ENCODE measurements around the gene FUT6.
A peak's percentile ranks its signal among the peaks of the same experiment; 100 is the strongest.
"Not testable (repeated sequence)": the region's sequence is repeated elsewhere in the genome, so short reads cannot be mapped to it uniquely, and the experiment has no call there.

FUT6 gene, protein sequence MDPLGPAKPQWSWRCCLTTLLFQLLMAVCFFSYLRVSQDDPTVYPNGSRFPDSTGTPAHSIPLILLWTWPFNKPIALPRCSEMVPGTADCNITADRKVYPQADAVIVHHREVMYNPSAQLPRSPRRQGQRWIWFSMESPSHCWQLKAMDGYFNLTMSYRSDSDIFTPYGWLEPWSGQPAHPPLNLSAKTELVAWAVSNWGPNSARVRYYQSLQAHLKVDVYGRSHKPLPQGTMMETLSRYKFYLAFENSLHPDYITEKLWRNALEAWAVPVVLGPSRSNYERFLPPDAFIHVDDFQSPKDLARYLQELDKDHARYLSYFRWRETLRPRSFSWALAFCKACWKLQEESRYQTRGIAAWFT

GRCh38 chr19:5839065-5840017, at the start of gene FUT6:
TSS of gene FUT6 (minus strand) at chr19:5839702. CDS start at chr19:5832567, 7,135 bp downstream.
- DNase-seq, result no peak

DNA sequence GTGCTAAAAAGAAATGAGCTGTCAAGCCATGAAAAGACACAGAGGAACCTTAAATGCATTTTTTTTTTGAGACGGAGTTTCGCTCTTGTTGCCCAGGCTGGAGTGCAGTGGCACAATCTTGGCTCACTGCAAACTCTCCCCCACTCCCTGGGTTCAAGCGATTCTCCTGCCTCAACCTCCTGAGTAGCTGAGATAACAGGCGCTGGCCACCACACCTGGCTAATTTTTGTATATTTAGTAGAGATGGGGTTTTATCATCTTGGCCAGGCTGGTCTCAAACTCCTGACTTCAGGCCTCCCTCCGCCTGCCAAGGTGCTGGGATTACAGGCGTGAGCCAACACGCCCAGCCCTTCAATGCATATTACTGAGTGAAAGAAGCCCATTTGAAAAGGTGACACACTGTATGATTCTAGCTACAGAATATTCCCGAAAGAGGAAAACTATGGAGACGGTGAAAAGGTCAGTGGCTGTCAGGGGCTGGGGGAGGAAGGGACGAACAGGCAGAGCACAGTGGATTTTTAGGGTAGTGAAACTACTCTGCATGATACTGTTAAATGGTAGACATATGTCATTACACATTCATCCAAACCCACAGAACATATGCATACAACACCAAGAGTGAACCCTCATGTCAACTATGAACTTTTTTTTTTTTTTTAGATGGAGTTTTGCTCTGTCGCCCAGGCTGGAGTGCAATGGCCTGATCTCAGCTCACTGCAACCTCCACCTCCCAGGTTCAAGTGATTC, 44.7 kb upstream of the FUT6 start:
- not testable (repeated sequence) for DNase-seq

DNA sequence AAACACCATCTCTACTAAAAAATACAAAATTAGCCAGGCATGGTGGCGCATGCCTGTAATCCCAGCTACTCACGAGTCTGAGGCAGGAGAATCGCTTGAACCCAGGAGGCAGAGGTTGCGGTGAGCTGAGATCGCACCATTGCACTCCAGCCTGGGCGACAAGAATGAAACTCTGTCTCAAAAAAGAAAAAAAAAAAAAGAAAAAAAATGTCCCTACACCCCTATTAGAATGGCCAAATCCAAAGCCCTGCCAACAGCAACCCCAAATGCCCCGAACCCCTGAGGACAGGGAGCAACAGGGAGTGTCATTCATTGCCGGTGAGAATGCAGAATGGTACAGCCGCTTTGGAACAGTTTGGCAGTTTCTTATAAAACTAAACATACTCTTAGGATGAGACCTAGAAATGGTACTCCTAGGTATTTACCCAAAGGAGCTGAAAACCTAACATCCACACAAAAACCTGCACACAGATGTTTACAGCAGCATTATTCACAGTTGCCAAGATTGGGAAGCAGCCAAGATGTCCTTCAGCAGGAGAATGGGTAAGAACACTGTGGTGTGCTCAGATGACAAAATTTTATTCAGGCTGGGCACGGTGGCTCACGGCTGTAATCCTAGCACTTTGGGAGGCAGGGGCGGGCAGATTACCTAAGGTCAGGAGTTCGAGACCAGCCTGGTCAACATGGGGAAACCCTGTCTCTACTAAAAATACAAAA, 43.8 kb upstream of the FUT6 start:
- not testable (repeated sequence) for DNase-seq

DNA sequence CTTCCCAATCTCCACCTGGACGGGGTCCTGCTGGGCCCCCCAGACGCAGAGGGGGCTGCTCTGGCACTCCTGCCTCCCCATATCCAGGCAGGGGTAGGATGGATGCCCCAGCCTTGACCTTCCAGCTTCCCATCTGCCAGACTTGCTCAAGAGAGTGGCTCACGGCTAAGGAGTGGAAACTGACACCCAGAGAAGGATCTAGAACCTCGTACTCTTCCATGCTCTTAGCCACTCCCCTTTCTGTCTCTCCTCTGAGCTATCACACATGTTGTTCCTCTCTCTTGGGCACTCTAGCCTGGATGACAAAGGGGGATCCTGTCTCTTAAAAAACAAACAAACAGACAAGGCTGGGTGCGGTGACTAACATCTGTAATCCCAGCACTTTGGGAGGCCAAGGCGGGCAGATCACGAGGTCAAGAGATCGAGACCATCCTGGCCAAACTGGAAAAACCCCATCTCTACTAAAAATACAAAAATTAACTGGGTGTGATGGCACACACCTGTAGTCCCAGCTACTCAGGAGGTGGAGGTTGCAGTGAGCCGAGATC, 43.0 kb upstream of the FUT6 start:
- no peak for DNase-seq

- DNase-seq, result peak; percentile 29
Measured at GRCh38 chr19:5881543-5882299, 42.2 kb upstream of the FUT6 start.

- DNase-seq, result no peak
Measured at GRCh38 chr19:5880604-5881078, 41.1 kb upstream of the FUT6 start.

- no peak for DNase-seq
Measured at GRCh38 chr19:5880196-5880595, 40.7 kb upstream of the FUT6 start.

GRCh38 chr19:5877882-5878281, 38.4 kb upstream of the FUT6 start:
- no peak for DNase-seq

GRCh38 chr19:5877427-5877826, 37.9 kb upstream of the FUT6 start:
- DNase-seq, result no peak

GRCh38 chr19:5874496-5874895, 35.0 kb upstream of the FUT6 start:
- DNase-seq, result not testable (repeated sequence)

DNA sequence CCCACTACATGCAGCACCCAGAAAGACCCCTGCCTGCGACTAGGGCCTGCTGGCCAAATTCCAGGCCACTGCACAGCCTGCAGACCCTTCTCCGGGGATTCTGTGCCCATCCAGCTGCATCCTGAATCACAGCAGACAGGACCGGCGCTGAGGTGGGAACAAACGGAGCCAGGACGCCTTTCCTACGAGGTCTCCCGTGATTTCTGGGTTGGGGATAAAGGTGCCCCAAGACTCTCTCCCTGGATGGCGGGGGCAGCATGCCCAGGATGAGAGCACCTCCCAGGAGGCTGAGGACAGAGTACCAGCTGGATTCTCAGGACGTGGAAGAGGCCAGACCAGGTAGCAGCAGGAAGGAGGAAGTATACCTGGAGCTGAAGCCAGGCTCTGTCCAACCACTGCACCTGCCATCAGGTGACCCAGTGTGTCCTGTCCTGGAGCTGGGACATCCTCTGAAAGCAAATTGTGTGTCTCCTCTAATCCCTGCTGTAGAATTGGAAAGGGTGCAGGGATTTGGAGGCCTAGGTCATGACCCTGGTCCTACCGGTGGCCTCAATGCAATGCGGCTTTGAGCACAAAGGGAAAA, 34.2 kb upstream of the FUT6 start:
- no peak for DNase-seq

DNA sequence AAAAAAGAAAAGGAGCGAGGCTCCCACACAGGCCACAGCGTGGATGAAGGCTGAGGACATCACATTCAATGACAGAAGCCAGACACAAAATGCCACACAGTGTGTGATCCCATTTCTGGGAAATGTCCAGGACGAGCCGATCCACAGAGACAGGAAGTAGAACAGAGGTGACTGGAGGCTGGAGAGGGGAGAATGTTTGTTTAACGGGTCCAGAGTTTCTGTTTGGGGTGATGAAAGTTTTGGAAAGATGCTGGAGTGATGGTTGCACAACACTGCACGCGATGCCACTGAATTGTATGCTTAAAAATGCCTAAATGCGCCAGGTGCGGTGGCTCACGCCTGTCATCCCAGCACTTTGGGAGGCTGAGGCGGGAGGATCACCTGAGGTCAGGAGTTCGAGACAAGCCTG, 31.5 kb upstream of the FUT6 start:
- no peak for DNase-seq

DNA sequence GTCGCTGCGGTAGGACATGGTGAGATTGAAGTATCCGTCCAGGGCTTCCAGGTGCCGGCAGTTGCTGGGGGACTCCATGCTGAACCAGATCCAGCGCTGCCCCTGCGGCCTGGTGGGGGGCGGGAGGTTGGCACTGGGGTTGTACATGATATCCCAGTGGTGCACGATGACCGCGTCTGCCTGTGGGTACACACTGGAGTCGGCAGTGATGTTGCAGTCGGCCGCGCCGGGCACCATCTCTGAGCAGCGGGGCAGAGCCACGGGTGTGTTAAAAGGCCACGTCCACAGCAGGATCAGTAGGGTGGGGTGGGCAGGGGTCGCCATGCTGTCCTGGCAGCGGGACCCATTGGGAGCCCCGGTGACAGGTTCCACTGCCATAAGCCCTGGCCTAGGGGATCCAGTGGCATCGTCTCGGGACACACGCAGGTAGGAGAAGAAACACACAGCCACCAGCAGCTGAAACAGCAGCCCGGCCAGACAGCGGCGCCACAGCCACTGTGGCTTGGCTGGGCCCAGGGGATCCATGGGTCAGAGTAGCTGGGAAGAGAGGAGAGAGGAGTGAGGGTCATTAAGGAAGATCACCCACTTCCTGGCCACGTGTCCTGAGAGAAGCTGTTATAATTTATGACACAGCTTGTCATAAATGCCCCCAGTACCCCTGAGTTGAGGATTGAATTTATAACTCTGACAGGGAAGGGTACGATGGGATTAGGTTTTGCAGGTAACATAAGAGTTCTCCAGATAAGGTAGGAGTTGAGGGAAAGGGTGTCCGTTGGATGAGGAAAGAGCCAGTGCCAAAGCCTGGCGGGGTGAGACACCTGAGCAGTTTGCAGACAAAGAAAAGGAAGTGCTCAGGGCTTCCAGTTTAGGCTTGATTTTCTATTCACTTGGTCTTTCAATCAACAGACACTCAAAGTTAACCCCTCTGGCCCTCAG, 28.0 kb upstream of the FUT6 start:
- no peak for DNase-seq

DNA sequence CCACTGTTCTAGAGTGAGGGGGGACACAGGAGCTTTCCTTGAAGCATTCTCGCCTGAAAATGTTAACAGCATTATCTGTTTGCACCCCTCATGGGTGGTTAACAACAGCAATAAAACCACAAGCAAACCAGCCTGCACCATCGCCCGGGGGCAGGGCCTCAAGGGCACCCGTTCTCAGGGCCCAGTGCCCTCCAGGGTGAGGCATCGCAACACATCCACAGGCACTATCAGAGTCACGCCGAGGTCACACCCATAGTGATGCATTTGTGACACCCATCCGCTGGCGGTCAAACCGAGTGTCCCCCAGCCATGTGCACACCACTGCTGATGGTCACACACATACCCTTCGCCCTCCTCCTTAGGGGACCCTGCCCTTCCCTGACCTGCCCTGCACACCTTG, 26.3 kb upstream of the FUT6 start:
- no peak for DNase-seq

DNA sequence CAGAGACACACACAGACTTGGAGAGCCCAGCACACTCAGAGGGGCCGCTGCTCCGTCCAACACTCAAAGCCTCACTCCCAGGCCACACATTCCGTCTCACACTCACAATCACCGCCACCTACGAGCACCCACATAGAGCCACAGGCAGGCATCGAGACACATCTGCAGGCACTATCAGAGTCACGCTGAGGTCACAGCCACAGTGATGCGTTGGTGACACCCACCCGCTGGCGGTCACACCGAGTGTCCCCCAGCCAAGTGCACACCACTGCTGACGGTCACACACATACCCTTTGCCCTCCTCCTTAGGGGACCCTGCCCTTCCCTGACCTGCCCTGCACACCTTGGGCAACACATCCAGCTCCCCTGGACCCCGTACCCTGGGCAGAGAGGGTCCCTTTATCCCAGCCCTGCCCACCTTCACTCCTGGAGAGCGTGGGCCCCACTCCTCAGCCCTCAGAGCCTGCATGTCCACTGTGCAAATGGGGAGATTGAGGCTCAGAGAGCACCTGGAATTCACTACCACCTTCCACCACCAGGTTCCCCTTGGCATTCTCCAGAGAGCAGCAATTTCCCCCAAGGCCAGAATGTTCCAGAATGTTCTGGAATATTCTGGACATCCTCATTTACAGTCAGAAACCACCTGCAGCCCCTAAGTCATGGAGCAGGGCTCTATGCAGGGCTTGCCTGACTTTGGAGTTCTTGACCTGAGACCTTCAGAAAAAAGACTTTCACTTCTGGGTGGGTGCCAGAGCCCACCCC, 25.4 kb upstream of the FUT6 start:
- DNase-seq, result no peak

GRCh38 chr19:5864013-5864720, 24.7 kb upstream of the FUT6 start:
- no peak for DNase-seq

DNA sequence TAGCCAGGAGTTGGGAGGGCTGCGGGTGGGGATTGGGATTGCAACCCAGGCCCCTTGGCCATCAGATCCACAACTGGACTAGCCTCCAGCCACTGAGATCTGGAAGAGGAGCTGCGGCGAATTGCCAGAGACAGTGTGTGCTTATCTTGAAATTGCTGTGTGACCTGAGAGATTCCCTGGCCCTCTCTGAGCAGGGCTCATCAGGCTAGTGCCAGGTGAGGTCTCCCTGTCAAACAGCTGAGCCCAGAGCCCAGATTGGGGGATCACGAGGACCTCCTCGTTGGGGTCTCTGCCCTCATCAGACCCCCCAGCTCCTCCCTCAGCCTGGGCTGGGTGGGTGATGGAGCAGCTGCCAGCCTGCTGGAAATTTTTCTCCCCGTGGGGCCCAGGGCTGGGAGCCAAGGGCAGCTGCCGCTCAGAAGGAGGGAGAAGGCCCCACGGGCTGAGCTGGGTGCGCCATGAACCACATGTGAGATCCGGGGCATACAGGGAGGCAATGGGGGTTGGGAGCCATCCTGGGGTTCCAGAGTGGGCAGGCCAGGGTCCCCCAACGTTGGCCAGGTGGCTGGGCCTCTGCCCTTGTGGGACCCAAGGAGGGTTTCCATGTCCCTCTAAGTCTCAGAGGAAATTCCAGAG, 23.6 kb upstream of the FUT6 start:
- DNase-seq, result no peak

Measured in NCI-H524 treated with DMSO at 0.1 percent for 48 hours (cell line).